ENCODE results near the gene BACE2. TPM values are rescaled to one million over a fixed set of nuclear protein-coding genes. Genes with fewer than 3 reads are reported as not detected.
"Not testable (repeated sequence)": the region's sequence is repeated elsewhere in the genome, so short reads cannot be mapped to it uniquely, and the experiment has no call there.

Gene BACE2
- polyA plus RNA-seq, 1 donor = 29.1 TPM

DNA sequence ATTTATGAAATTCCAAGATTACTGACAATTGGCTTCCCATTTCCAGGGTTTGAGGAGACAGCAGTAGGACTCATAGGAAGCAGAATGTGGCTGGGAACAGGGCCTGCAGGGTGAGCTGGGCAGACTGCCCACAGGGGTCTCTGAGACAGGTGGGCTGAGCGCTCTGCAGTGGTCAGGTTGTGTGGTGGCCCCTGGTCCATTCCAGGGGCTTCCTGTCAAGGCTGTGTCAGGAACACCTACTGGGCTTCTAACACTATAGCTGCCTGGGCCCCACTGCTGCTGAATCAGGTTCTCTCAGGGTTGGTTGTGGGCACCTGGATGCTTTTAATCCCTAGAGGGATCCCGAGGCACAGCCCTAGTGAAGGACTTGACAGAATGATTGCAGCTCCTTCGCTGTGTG, 72.1 kb downstream of the BACE2 start:
- no peak for DNase-seq (ENCODE audit: low read depth)

DNA sequence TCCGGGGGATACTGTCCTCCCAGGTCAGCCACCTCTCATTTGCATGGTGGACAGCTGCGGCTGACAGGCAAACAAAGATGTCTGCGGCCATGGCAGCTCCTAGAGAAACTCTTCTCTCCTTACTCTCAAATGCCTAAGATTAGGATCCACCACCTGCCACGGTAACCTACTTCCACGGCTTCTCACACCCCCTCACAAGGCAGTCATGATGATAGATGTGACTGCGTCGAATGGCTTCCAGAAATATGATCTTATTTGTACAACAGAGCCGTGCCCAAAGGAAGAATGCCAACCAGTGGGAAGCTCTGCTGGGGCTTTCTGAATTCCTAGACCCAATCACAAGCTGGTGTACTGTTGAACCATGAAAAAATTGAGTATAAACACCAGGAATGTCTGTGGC, 73.4 kb downstream of the BACE2 start:
- DNase-seq (ENCODE audit: low read depth) = no peak

DNA sequence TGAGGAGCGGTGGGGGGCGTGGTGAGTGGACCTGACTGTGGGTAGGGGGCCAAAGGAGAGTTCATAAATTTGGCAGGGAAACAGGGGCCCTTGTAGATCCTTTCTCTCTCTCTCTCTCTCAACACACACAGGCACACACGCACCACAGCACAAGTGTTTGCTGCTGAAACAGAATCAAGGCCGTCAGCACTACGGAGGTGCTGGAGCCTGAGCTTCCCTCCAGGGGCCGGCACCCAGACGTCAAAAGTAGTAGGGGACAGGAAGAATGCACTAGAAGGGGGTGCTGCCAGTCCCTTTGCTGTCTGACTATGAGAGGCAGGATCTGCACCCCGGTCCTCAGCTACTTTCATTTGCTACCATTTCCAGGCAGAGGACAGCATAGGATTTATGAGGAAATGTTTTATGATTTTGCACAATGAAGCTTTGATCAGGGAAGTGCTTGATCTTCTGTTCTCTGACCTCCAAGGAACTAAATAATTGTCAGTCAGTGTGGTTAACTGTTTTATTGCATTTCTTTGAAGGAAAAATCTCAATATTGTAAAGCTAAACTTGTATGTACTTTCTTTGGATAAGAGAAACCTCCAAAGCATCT, 74.4 kb downstream of the BACE2 start:
- no peak for DNase-seq (ENCODE audit: low read depth)

DNA sequence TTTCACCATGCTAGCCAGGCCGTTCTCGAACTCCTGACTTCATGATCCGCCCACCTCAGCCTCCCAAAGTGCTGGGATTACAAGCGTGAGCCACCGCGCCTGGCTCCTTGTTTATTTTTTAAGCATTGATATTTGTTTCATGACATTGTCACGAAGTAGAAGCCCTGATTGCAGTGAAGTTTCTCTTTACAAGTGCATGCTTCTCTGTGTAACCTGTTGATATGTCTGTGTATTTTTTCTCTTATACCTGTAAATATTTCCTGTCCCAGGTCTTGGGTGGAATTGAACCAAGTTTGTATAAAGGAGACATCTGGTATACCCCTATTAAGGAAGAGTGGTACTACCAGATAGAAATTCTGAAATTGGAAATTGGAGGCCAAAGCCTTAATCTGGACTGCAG, 75.1 kb downstream of the BACE2 start:
- DNase-seq (ENCODE audit: low read depth) = no peak

DNA sequence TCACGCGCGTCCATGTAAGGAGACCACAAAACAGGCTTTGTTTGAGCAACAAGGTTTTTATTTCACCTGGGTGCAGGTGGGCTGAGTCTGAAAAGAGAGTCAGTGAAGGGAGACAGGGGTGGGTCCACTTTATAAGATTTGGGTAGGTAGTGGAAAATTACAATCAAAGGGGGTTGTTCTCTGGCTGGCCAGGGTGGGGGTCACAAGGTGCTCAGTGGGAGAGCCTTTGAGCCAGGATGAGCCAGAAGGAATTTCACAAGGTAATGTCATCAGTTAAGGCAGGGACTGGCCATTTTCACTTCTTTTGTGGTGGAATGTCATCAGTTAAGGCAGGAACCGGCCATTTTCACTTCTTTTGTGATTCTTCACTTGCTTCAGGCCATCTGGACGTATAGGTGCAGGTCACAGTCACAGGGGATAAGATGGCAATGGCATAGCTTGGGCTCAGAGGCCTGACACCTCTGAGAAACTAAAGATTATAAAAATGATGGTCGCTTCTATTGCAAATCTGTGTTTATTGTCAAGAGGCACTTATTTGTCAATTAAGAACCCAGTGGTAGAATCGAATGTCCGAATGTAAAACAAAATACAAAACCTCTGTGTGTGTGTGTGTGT, 76.4 kb downstream of the BACE2 start:
- not testable (repeated sequence) for DNase-seq (ENCODE audit: low read depth)

DNA sequence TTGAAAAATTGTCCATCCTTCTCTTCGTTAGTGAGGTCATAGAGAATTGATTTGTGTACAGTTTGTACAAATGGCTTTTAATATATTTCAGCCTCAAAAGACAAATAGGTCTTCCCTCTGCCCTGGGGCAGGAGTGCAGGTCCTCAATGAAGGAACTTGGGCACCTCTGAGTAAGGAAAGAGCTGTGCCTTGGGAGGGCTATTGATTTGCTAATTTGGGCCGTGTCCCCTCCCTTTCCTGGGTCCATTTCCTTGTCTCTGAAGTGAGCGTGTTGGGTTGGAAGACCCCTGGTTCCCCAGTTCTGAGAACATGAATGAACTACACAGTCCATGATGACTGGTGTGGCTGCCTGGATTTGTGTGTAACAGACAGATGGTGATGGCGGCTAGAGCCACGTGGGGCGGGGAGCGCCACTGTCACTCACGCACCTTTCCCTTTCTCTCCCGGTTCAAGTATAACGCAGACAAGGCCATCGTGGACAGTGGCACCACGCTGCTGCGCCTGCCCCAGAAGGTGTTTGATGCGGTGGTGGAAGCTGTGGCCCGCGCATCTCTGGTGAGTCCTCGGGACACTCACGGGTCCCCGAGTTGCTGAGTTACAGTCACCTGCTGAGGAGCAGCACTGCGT, 77.7 kb downstream of the BACE2 start:
- no peak for DNase-seq (ENCODE audit: low read depth)

DNA sequence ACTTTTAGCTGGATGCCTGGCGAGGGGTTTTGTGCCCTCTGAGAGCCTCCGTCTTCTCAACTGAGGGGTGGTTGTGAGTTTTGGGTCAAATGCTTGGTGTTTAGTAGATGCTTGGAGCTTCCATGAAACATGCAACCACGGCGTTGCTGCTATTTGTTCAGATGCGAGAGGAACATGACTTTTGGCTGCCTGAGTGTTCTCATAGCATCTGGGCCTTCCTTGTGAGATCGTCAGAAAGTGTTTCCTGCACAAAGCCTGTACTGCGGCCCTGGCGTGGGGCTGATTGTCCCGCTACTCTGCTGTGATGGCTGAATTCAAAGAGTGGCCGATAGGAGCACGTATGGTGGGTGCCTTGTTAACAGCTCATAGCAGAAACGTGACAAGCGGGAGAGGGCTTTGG, 78.8 kb downstream of the BACE2 start:
- no peak for DNase-seq (ENCODE audit: low read depth)

DNA sequence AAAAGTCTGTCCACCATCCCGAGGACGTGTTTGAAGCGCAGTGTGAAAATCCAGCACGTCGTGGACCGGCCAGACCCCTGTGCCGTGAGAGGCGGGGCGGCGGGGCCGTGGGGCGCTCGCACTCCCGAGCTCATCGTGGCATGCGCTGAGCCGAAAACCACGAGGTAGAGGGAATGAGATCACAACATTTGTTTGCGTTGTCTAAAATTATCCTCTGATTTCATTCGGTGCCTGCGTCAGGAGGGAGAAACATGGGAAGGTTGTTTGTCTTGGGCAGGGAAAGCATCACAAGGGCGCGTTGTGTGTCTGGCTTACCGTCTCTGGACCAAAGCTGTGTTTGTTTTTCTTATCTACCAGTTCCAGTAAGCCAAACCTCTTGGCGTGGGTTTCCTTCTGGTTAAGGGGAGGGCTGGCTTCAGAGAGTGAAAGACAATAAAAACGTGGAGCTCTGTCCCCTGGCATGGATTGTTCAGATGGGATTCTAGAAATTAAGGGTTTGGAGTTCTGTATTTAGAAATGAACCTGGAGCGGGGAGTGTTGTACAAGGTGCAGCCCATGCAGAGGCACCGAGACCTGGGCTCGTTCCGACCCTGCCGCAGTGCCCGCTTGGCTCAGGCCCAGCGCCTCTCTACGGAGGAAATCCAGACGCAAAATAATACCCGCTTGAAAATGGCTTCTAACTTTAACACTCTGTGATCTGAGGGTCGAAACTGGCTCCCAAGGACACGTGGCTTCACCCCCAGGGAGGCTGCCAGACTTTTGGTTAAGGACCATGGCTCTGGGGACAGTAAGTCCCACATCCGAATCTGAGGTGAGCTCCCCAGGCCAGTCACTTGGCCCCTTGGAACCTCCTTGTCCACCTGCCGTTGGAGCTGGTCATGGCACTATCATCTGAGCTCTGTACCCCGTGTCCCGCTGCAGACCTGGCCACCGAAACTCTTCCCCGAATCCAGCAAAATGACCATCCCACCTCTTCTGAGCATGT, 79.9 kb downstream of the BACE2 start:
- no peak for DNase-seq (ENCODE audit: low read depth)

DNA sequence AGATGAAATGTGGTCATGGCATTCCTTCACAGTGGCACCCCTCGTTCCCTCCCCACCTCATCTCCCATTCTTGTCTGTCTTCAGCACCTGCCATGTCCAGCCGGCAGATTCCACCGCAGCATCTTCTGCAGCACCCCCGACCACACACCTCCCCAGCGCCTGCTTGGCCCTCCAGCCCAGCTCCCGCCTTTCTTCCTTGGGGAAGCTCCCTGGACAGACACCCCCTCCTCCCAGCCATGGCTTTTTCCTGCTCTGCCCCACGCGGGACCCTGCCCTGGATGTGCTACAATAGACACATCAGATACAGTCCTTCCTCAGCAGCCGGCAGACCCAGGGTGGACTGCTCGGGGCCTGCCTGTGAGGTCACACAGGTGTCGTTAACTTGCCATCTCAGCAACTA, 81.5 kb downstream of the BACE2 start:
- no peak for DNase-seq (ENCODE audit: low read depth)

DNA sequence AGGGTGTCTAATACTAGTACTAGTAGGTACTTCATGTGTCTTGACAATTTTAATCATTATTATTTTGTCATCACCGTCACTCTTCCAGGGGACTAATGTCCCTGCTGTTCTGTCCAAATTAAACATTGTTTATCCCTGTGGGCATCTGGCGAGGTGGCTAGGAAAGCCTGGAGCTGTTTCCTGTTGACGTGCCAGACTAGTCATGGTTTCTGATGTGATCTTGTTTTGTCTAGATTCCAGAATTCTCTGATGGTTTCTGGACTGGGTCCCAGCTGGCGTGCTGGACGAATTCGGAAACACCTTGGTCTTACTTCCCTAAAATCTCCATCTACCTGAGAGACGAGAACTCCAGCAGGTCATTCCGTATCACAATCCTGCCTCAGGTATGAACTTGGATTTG, 82.6 kb downstream of the BACE2 start:
- no peak for DNase-seq (ENCODE audit: low read depth)

DNA sequence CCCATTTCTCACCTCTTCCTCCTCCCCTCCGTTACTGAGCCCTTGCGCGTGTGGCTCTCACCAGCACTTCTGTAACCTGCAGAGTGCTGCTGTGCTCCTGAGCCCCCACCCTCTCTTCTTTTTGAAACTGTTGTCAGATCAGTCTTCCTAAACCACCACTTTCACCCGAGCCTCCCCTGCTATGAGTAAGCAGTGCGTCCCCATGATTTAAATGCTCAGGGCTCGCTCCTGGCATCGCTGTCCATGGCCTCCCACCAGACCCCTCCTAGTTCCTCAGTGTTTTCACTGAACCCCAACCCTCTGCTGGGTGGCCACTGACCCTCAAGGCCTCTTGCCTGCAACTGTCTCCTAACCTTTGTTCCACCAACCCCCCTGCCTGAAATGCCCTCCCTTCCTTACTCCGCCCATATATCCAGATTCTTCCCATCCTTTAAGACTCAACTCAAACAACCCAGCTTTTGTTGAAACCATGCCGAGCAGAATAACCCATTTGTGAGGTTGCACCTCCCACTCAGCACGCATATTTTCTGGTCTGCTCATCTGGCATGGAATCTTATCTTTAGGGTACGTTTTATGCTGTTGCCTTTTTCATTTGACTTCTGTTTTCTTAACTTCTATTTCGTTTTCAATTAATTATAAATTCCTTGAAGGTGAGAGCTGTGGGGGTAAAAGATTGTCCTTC, 84.1 kb downstream of the BACE2 start:
- DNase-seq (ENCODE audit: low read depth) = no peak

DNA sequence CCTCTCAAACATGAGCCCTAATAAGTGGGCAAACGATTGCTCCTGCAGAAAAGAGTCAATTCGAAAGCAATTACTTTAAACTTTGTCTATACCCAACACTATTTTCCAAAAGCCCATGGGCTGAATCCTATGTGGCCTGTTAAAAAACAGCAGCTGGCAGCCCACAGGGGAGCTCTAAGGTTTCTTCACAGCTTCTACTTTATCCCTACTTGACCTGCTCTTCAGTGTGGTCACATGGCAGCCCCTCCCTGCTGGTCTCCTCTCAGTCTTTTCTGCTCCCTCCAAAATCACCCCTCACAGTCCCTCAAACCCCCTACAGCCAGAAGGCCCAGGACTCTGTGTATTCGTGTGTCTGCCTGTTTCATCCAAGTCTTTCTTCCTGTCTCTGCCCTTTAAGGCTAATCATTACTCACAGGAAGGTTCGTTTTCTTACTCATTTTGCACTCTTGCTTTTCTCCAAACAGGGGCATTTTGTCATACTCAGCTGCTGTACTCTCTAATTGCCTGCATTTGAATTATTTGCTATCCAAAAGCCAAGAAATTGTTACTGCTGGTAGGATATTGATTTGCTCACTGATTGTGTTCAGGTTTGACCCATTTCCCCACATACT, 86.2 kb downstream of the BACE2 start:
- no peak for DNase-seq (ENCODE audit: low read depth)

DNA sequence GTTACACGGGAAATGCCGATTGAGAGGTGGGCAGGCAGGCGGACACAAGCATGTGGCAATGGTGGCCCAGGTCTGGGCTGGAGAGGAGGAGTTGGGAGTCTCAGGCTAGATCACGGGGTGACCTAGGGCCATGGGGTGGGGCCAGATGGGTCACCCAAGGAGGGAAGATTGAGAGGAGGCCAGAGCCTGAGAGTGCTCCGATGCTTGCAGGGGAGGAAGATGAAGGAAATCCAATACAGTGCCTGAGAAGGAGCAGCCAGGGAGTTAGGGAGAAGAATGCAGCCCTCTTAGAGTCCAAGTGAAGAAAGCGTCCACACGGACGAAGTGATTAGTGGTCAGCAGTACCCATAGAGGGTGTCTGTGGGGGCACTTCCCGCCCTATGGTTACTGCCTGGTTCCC, 87.2 kb downstream of the BACE2 start:
- no peak for DNase-seq (ENCODE audit: low read depth)

DNA sequence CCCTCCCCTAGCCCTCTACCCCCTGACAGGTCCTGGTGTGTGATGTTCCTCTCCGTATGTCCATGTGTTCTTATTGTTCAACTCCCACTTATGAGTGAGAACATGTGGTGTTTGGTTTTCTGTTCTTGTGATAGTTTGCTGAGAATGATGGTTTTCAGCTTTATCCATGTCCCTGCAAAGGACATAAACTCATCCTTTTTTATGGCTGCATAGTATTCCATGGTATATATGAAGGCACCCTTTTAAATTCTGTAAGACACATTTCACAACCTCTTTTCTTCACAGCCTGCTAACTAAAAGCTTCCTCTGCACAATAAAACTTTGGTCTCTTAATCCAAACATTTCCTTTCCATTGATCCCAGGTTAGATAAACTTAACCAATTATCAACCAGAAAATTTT, 88.3 kb downstream of the BACE2 start:
- not testable (repeated sequence) for DNase-seq (ENCODE audit: low read depth)

DNA sequence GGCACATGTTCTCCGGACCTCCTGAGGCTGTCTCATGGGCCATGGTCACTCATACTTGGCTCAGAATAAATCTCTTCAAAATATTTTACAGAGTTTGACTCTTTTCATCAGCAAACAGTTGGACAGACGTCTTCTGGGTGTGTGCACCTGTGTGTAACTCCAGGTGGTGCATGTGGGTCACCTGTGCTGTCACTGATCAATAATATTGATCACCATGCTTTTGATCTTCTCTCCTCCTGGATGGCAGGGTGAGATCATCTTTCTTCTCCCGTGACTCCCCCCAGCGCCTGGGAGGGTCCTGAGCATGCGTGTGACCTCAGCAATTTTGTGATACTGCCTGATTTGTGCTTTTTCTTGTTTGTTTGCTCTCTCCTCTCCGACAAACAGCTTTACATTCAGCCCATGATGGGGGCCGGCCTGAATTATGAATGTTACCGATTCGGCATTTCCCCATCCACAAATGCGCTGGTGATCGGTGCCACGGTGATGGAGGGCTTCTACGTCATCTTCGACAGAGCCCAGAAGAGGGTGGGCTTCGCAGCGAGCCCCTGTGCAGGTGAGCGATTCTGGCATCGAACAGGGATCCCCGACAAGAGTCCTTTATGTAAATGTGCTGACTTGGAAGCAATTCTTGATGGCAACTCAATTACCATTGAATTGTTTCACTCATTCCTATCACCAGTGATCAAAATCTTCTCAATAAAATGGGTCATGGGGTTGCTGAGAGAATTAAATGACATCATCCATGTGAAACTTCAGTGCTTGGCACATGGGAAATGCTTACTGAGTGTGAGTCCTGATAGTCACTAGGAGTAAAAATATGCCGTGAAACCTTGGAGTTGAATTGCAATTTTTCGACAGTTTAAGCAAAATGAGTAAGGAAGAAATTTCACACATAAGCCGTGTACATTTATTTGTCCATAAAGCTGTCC, 89.1 kb downstream of the BACE2 start:
- DNase-seq (ENCODE audit: low read depth) = no peak

DNA sequence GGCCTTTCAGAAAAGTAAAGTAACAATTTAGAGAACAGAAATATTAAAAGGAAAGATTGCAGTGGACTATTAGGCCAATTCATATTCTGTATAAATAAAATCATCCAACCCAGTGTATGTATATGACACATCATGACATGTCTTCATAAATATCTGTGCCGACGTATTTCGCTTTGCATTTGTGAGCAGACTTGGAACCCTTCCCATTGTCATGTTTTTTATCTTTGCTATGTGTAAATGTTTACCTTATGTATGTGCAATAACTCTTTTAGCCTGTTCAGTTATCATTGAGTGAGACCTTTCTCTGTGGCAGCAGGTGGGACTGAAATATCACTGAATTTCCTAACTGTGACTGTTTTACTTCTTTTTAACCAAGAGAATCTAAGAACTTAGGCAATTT, 90.7 kb downstream of the BACE2 start:
- DNase-seq (ENCODE audit: low read depth) = no peak

DNA sequence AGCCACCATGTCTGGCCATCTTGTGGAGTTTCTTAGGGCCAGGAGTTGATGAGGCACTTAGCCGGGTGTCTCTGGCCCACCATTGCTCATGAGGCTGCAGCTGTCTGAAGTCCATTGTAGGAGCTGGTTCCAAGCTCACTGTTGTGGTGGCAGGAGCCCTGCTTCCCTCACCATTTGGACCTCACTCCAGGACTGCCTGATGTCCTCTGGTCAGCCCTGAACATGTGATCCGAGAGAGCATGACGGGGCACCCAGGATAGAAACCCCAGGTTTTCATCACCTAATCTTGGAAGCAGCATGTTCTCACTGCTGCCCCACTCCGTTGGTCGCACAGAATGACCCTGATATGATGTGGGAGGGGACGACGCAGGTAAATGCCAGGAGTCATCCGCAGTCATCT, 92.5 kb downstream of the BACE2 start:
- DNase-seq (ENCODE audit: low read depth) = no peak

DNA sequence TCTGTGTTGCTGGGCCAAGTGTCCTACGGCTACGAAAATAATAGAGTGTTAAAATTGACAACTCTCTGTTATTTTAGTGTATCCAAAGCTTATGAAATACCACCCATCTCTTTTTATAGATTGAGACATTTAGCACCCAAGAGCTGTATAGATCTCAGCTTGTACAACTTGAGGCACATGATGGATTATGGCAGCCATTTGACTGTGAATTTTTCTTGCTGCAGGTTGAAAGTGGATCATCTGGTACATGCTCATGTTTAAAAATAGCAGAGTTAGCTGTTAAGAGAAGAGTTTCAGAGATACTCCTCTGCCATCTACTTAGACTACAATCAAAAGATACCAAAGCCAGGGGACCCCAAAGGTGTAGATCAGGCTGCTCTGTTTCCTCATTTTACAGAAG, 99.4 kb downstream of the BACE2 start:
- DNase-seq (ENCODE audit: low read depth) = no peak

DNA sequence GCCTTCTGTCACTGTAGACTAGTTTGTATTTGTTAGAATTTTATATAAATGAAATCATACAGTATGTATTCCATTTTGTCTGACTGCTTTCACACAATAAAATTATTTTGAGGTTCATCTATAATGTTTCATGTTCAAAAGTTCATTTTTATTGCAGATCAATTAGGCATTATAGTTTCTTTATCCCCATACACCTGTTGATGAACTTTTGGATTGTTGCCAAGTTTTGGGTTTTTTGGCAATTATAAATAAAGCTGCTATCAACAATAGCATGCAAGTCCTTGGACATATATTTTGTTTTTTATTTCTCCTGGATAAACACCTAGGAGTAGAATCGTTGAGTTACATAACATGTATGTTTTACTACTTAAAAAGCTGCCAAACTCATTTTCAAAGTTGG, 101.6 kb downstream of the BACE2 start:
- no peak for DNase-seq (ENCODE audit: low read depth)

DNA sequence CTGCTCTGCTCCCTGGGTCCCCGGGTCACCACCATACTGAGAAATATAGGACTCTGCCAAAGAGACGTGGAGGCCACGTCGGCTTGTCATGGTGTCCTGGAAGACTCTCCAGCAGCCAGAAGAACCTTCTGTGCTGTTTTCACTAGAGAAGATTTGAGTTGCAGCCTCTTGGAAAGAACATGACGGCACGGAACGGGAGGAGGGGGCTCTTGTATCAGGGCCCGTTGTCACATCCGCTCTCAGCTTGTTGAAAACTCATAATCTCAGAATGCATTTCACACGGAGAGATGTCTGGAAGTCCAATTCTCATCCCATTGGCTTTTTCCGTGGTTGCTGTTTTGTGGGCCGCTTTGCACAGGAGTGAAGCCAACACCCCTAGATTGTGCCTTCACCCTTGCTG, 109.2 kb downstream of the BACE2 start:
- no peak for DNase-seq (ENCODE audit: low read depth)

Measured in forelimb muscle (tissue), 1 donor.